ENCODE results near the gene P2RX4. TPM values are rescaled to one million over a fixed set of nuclear protein-coding genes. Genes with fewer than 3 reads are reported as not detected.

Gene P2RX4
- total RNA-seq, 1 experiment from 2014 or later = 8.1 TPM

GRCh38 chr12:121260091-121260490, 50.2 kb downstream of the P2RX4 start:
- H3K27me3 ChIP-seq (ENCODE audit: insufficient read depth, low read length) = no peaks in the 10 kb centered on the region
- H2AK5ac ChIP-seq (ENCODE audit: insufficient read length, low read length) = no peak overlapping the region
- H3K14ac ChIP-seq (ENCODE audit: insufficient read depth, low read length) = no peak overlapping the region
- H3K4me1 ChIP-seq (ENCODE audit: insufficient read depth, low read length) = no peaks in the 10 kb centered on the region
- H3T11ph ChIP-seq (ENCODE audit: low read length) = no peak overlapping the region
- Mint-ChIP-seq H3K27ac (no peak overlapping the region), H3K9me3 (no peaks in the 10 kb centered on the region), H3K4me1 (no peaks in the 10 kb centered on the region), H3K4me3 (no peak overlapping the region), H3K36me3 (ENCODE audit: insufficient read depth in 1 of 3, low read depth in 3 of 3) (peaks cover 27 to 64% (median 50%) of the 10 kb centered on the region in 3 experiments), H3K27me3 (ENCODE audit: low read depth) (no peaks in the 10 kb centered on the region)
- no peak overlapping the region for H4K8ac ChIP-seq (replicated peaks; ENCODE audit: insufficient read length, low read depth, low read length)
- no peak overlapping the region for H3K56ac ChIP-seq (ENCODE audit: insufficient read length, low read depth, low read length)
- H2BK15ac ChIP-seq (ENCODE audit: low read depth, low read length) = no peak overlapping the region
- H2BK12ac ChIP-seq (ENCODE audit: insufficient read length, low read depth, low read length) = no peak overlapping the region
- H2BK5ac ChIP-seq (ENCODE audit: insufficient read length, low read length) = no peak overlapping the region
- H2AFZ ChIP-seq (ENCODE audit: low read length) = no peak overlapping the region
- H3K79me1 ChIP-seq (ENCODE audit: insufficient read depth, low read depth, low read length, poor library complexity, severe bottlenecking) = no peaks in the 10 kb centered on the region
- no peak overlapping the region for H3K4ac ChIP-seq (ENCODE audit: low read depth, low read length)
- WGBS (ENCODE audit: extremely low coverage, insufficient read length, low lambda C conversion rate) = no CpG with 5 or more reads among the region's 7 CpGs
- H3K4me2 ChIP-seq (ENCODE audit: insufficient read depth, insufficient read length, low read length) = no peak overlapping the region
- H3K27ac ChIP-seq (ENCODE audit: insufficient read length, low read depth, low read length) = no peak overlapping the region
- H4K5ac ChIP-seq (ENCODE audit: insufficient read length, low read depth, low read length) = no peak overlapping the region
- no peaks in the 10 kb centered on the region for H3K9me3 ChIP-seq (ENCODE audit: control insufficient read depth, low read depth, low read length)
- no peak for DNase-seq
- H3K18ac ChIP-seq (ENCODE audit: insufficient read length, low read depth, low read length) = no peak overlapping the region
- no peak overlapping the region for H4K91ac ChIP-seq (ENCODE audit: insufficient read length, low read depth, low read length)
- no peak overlapping the region for H2BK20ac ChIP-seq (ENCODE audit: low read depth, low read length, poor library complexity, severe bottlenecking)
- TF ChIP-seq CTCF (conservative IDR thresholded peaks at IDR 0.05) = no peak
- H3K79me2 ChIP-seq (ENCODE audit: insufficient read depth, low read length) = no peaks in the 10 kb centered on the region
- no peaks in the 10 kb centered on the region for H4K20me1 ChIP-seq (ENCODE audit: control insufficient read depth, insufficient read depth, insufficient read length)
- no peak overlapping the region for H3K23ac ChIP-seq (ENCODE audit: insufficient read length, low read depth, low read length)
- H3K9ac ChIP-seq (ENCODE audit: extremely low read depth, insufficient read length, low read length) = no peak overlapping the region
- no peak overlapping the region for H2BK120ac ChIP-seq (ENCODE audit: low read depth, low read length, poor library complexity, severe bottlenecking)
- no peaks in the 10 kb centered on the region for H3K23me2 ChIP-seq (ENCODE audit: insufficient read length, low read depth, low read length, poor library complexity, severe bottlenecking)

Data from H9 (cell line).